Neuronal stem cell (in vitro differentiated cells): ENCODE results near the gene CCDC3.

Source experiments
- DNase-seq: peaks from one replicate; pipeline ENCODE4 v3.0.0-alpha.2; 2013; ENCODE audit warnings: low spot score
- H2AFZ ChIP-seq: one replicate; pipeline ENCODE4 v1.6.1; 2013; ENCODE audit warnings: mild to moderate bottlenecking, low read length, inconsistent platforms
- H2AK5ac ChIP-seq: 2 replicates; pipeline ENCODE4 v1.6.1; 2013; ENCODE audit warnings: low read depth, mild to moderate bottlenecking, inconsistent platforms, low read length, moderate library complexity, mixed read lengths
- H2BK120ac ChIP-seq: 2 replicates; pipeline ENCODE4 v1.6.1; 2013; ENCODE audit warnings: low read depth, mild to moderate bottlenecking, inconsistent platforms, low read length, moderate library complexity, mixed read lengths
- H2BK12ac ChIP-seq: one replicate; pipeline ENCODE4 v1.6.1; 2013; ENCODE audit warnings: low read length, inconsistent platforms
- H2BK15ac ChIP-seq: 2 replicates; pipeline ENCODE4 v1.6.1; 2013; ENCODE audit warnings: mild to moderate bottlenecking, low read length, inconsistent platforms, mixed read lengths
- H2BK5ac ChIP-seq: one replicate; pipeline ENCODE4 v1.6.1; 2013; ENCODE audit warnings: inconsistent platforms, mild to moderate bottlenecking, low read length, moderate library complexity
- H3K14ac ChIP-seq: one replicate; pipeline ENCODE4 v1.6.1; 2013; ENCODE audit warnings: low read length, inconsistent platforms
- H3K18ac ChIP-seq: 2 replicates; pipeline ENCODE4 v1.6.1; 2013; ENCODE audit warnings: low read length, inconsistent platforms
- H3K23ac ChIP-seq: 2 replicates; pipeline ENCODE4 v1.6.1; 2013; ENCODE audit warnings: low read depth, mild to moderate bottlenecking, mixed read lengths, low read length, inconsistent platforms; ENCODE audit not compliant: poor library complexity
- H3K27ac ChIP-seq: replicated peaks from 3 replicates; pipeline ENCODE4 v1.5.1; 2013; ENCODE audit warnings: low read length, inconsistent platforms
- H3K27me3 ChIP-seq, 3 experiments: 2 replicates each; pipeline ENCODE4 v1.6.1; 2013; ENCODE audit warnings: low read length in 3 of 3, mild to moderate bottlenecking in 2 of 3, inconsistent platforms in 1 of 3, low read depth in 1 of 3, mixed read lengths in 1 of 3, moderate library complexity in 1 of 3; ENCODE audit not compliant: control insufficient read depth in 3 of 3, insufficient read depth in 3 of 3
- H3K36me3 ChIP-seq, 2 donors: replicated peaks in 1 of 2; 2 replicates each; pipeline ENCODE4 v1.6.1; 2013; ENCODE audit warnings: low read length in 2 of 2; ENCODE audit not compliant: control insufficient read depth in 2 of 2, insufficient read depth in 2 of 2
- H3K4ac ChIP-seq: 2 replicates; pipeline ENCODE4 v1.6.1; 2013; ENCODE audit warnings: inconsistent platforms, mild to moderate bottlenecking, low read length, moderate library complexity
- H3K4me1 ChIP-seq, 2 donors: 1 replicate in 1 of 2; 2 replicates in 1 of 2; pipeline ENCODE4 v1.6.1; 2013; ENCODE audit warnings: low read length in 2 of 2, low read depth in 1 of 2; ENCODE audit not compliant: control insufficient read depth in 2 of 2, insufficient read depth in 1 of 2
- H3K4me2 ChIP-seq: one replicate; pipeline ENCODE4 v1.6.1; 2013; ENCODE audit warnings: mild to moderate bottlenecking, low read length, inconsistent platforms; ENCODE audit not compliant: insufficient read depth, poor library complexity, severe bottlenecking
- H3K4me3 ChIP-seq, 2 donors: 2 replicates each; pipeline ENCODE4 v1.5.1; 2013; ENCODE audit warnings: low read length in 2 of 2, mild to moderate bottlenecking in 2 of 2, inconsistent platforms in 1 of 2, moderate library complexity in 1 of 2
- H3K79me1 ChIP-seq: one replicate; pipeline ENCODE4 v1.6.1; 2013; ENCODE audit warnings: low read depth, mild to moderate bottlenecking, inconsistent platforms, low read length, moderate library complexity
- H3K9ac ChIP-seq: one replicate; pipeline ENCODE4 v1.6.1; 2013; ENCODE audit warnings: mild to moderate bottlenecking, low read depth, low read length, inconsistent platforms; ENCODE audit not compliant: poor library complexity
- H3K9me3 ChIP-seq, 2 donors: replicated peaks in 1 of 2; 2 replicates each; pipeline versions ENCODE3 to v1.6.1; 2013; ENCODE audit warnings: low read length in 2 of 2, mild to moderate bottlenecking in 2 of 2, inconsistent platforms in 1 of 2, low read depth in 1 of 2, mixed read lengths in 1 of 2, moderate library complexity in 1 of 2; ENCODE audit not compliant: control insufficient read depth in 2 of 2, insufficient read depth in 1 of 2
- H4K8ac ChIP-seq: one replicate; pipeline ENCODE4 v1.6.1; 2013; ENCODE audit warnings: low read depth, mild to moderate bottlenecking, inconsistent platforms, low read length, moderate library complexity
- H4K91ac ChIP-seq: one replicate; pipeline ENCODE4 v1.6.1; 2013; ENCODE audit warnings: low read length, low read depth, mild to moderate bottlenecking, inconsistent platforms; ENCODE audit not compliant: poor library complexity
- WGBS, 2 donors: extraction: QIAGEN DNeasy Blood & Tissue Kit; methylation state at CpG; one replicate each; pipeline ENCODE4 v1.1.7; 2013; ENCODE audit warnings: missing lambda C conversion rate in 2 of 2, mixed read lengths in 1 of 2; ENCODE audit not compliant: insufficient read length in 2 of 2, insufficient replicate concordance in 1 of 2; ENCODE audit errors: extremely low coverage in 2 of 2; 5-methylcytosine and 5-hydroxymethylcytosine counted together

Gene CCDC3

GRCh38 chr10:13026873-13027272, 25.4 kb upstream of the CCDC3 start:
- H3K9ac ChIP-seq, result no peak overlapping the region
- H3K14ac ChIP-seq, result no peak overlapping the region
- H4K91ac ChIP-seq, result no peak overlapping the region
- no peak overlapping the region for H3K4me2 ChIP-seq
- H2AFZ ChIP-seq, result no peak overlapping the region
- DNase-seq, result no peak
- no CpG with 5 or more reads among the region's 5 CpGs for WGBS, 2 donors
- H2BK5ac ChIP-seq, result no peak overlapping the region
- H3K23ac ChIP-seq, result no peak overlapping the region
- no peak overlapping the region for H3K27ac ChIP-seq
- H3K4me3 ChIP-seq, result no peak overlapping the region
- no peak overlapping the region for H4K8ac ChIP-seq
- no peaks in the 10 kb centered on the region for H3K4me1 ChIP-seq
- H2BK120ac ChIP-seq, result no peak overlapping the region
- peaks cover 2 to 8% of the 10 kb centered on the region in 2 donors for H3K9me3 ChIP-seq
- no peak overlapping the region for H3K18ac ChIP-seq
- H3K36me3 ChIP-seq, result no peaks in the 10 kb centered on the region
- no peak overlapping the region for H2BK15ac ChIP-seq
- H2AK5ac ChIP-seq, result no peak overlapping the region
- H3K27me3 ChIP-seq, result no peaks in the 10 kb centered on the region
- H2BK12ac ChIP-seq, result no peak overlapping the region
- H3K79me1 ChIP-seq, result no peaks in the 10 kb centered on the region
- no peak overlapping the region for H3K4ac ChIP-seq

GRCh38 chr10:13023754-13024153, 22.2 kb upstream of the CCDC3 start:
- H2BK15ac ChIP-seq, result no peak overlapping the region
- no peak overlapping the region for H2BK12ac ChIP-seq
- H3K4ac ChIP-seq, result no peak overlapping the region

GRCh38 chr10:13019280-13019679, 17.8 kb upstream of the CCDC3 start:
- H3K27me3 ChIP-seq, result no peaks in the 10 kb centered on the region
- no peak overlapping the region for H3K23ac ChIP-seq
- WGBS, 2 donors, result 100% methylated on average over 1 of the region's 8 CpGs; no CpG with 5 or more reads in 1 of the 2 donors
- H2BK15ac ChIP-seq, result no peak overlapping the region
- no peak overlapping the region for H2BK5ac ChIP-seq
- no peaks in the 10 kb centered on the region for H3K36me3 ChIP-seq
- H3K9me3 ChIP-seq, result peaks cover 2 to 8% of the 10 kb centered on the region in 2 donors
- H3K79me1 ChIP-seq, result no peaks in the 10 kb centered on the region
- H2BK12ac ChIP-seq, result no peak overlapping the region
- DNase-seq, result no peak
- peaks cover 0 to 7% of the 10 kb centered on the region in 2 donors for H3K4me1 ChIP-seq
- H3K4me3 ChIP-seq, result no peak overlapping the region
- no peak overlapping the region for H4K91ac ChIP-seq
- H2AFZ ChIP-seq, result no peak overlapping the region
- H3K14ac ChIP-seq, result no peak overlapping the region
- no peak overlapping the region for H3K4me2 ChIP-seq
- H3K4ac ChIP-seq, result no peak overlapping the region
- H4K8ac ChIP-seq, result no peak overlapping the region
- no peak overlapping the region for H2AK5ac ChIP-seq
- no peak overlapping the region for H3K27ac ChIP-seq
- H2BK120ac ChIP-seq, result no peak overlapping the region
- no peak overlapping the region for H3K9ac ChIP-seq
- no peak overlapping the region for H3K18ac ChIP-seq

More at GRCh38 chr10:13023754-13024153, 22.2 kb upstream of the CCDC3 start:
- Histone ChIP-seq H2BK120ac (no peak overlapping the region), H3K14ac (no peak overlapping the region), H3K23ac (no peak overlapping the region), H3K18ac (no peak overlapping the region), H3K4me2 (no peak overlapping the region), H3K4me1 (no peaks in the 10 kb centered on the region), H2AFZ (no peak overlapping the region), H3K27me3 (no peaks in the 10 kb centered on the region), H3K4me3 (no peak overlapping the region), H3K9ac (no peak overlapping the region), H4K91ac (no peak overlapping the region), H3K9me3 (peaks cover 2 to 8% of the 10 kb centered on the region in 2 donors), H2AK5ac (no peak overlapping the region), H3K36me3 (no peaks in the 10 kb centered on the region), H4K8ac (no peak overlapping the region), H2BK5ac (no peak overlapping the region), H3K79me1 (no peaks in the 10 kb centered on the region), H3K27ac (no peak overlapping the region)
- DNase-seq, result no peak
- WGBS, 2 donors, result no CpG with 5 or more reads among the region's 2 CpGs

GRCh38 chr10:13018171-13018570, 16.7 kb upstream of the CCDC3 start:
- no CpG with 5 or more reads among the region's 3 CpGs for WGBS, 2 donors

More at GRCh38 chr10:13018171-13018570, 16.7 kb upstream of the CCDC3 start:
- H2BK5ac ChIP-seq, result no peak overlapping the region
- no peak overlapping the region for H2AK5ac ChIP-seq
- H2BK120ac ChIP-seq, result no peak overlapping the region
- peaks cover 0 to 7% of the 10 kb centered on the region in 2 donors for H3K4me1 ChIP-seq
- H3K4ac ChIP-seq, result no peak overlapping the region
- H2BK12ac ChIP-seq, result no peak overlapping the region
- H4K8ac ChIP-seq, result no peak overlapping the region
- no peak overlapping the region for H4K91ac ChIP-seq
- H3K23ac ChIP-seq, result no peak overlapping the region
- H2AFZ ChIP-seq, result no peak overlapping the region
- no peaks in the 10 kb centered on the region for H3K27me3 ChIP-seq
- no peaks in the 10 kb centered on the region for H3K79me1 ChIP-seq
- H3K4me3 ChIP-seq, result no peak overlapping the region
- no peak overlapping the region for H3K9ac ChIP-seq
- no peak overlapping the region for H3K18ac ChIP-seq
- H2BK15ac ChIP-seq, result no peak overlapping the region
- H3K14ac ChIP-seq, result no peak overlapping the region
- DNase-seq, result no peak
- H3K36me3 ChIP-seq, result no peaks in the 10 kb centered on the region
- H3K27ac ChIP-seq, result no peak overlapping the region
- no peak overlapping the region for H3K4me2 ChIP-seq
- peaks cover 0 to 3% of the 10 kb centered on the region in 2 donors for H3K9me3 ChIP-seq
